Transverse colon (tissue), 4 donors: Measurements from ENCODE around the gene FAR2. TPM values are rescaled to one million over a fixed set of nuclear protein-coding genes. Genes with fewer than 3 reads are reported as not detected.

Experiments used
- DNase-seq: peaks from one replicate; pipeline ENCODE4 v3.0.0-alpha.2; 2019
- H3K27ac ChIP-seq, 4 donors: fragments of 200-600 bp; sonication (generic); 2 replicates each; pipeline ENCODE4 v1.5.1; 2016 to 2018; ENCODE audit warnings: inconsistent platforms in 4 of 4
- H3K27me3 ChIP-seq: fragments of 200-600 bp; sonication (generic); 2 replicates; pipeline ENCODE4 v1.5.1; 2017; ENCODE audit warnings: inconsistent platforms
- H3K36me3 ChIP-seq, 4 donors: fragments of 200-600 bp; sonication (generic); 2 replicates each; pipeline ENCODE4 v1.5.1; 2017 to 2019; ENCODE audit warnings: inconsistent platforms in 4 of 4
- H3K4me1 ChIP-seq, 4 donors: fragments of 200-600 bp; sonication (generic); 2 replicates each; pipeline ENCODE4 v1.5.1; 2017 to 2020; ENCODE audit warnings: inconsistent platforms in 4 of 4
- H3K4me3 ChIP-seq, 4 donors: fragments of 200-600 bp; sonication (generic); 1 replicate in 1 of 4; 2 replicates in 3 of 4; pipeline versions ENCODE4 v1.5.1 to v1.6.1; 2017 to 2019; ENCODE audit warnings: inconsistent platforms in 4 of 4
- H3K9me3 ChIP-seq, 2 donors: fragments of 200-600 bp; sonication (generic); 2 replicates each; pipeline ENCODE4 v1.5.1; 2017 to 2019; ENCODE audit warnings: inconsistent platforms in 2 of 2
- EP300 ChIP-seq: sonication (generic); formaldehyde crosslinking; IDR thresholded peaks from one replicate; pipeline ENCODE4 v1.6.1; 2017; ENCODE audit warnings: antibody characterized with exemption, low read depth
- POLR2A ChIP-seq: fragments of 450-650 bp; IDR thresholded peaks from one replicate; pipeline ENCODE4 v1.6.1; 2016; ENCODE audit warnings: antibody characterized with exemption, mild to moderate bottlenecking, moderate library complexity
- POLR2AphosphoS5 ChIP-seq, 3 donors: sonication (generic); formaldehyde crosslinking; IDR thresholded peaks; one replicate each; pipeline ENCODE4 v1.6.1; 2016; ENCODE audit warnings: antibody characterized with exemption in 3 of 3
- WGBS, 2 donors: methylation state at CpG; one replicate each; pipeline ENCODE4 v1.1.5; 2018; ENCODE audit warnings: low coverage in 1 of 2; 5-methylcytosine and 5-hydroxymethylcytosine counted together
- in situ Hi-C, 4 donors: fragments of 200-750 bp; cut with MboI; loops; one replicate each; pipeline versions ENCODE4 v1.15.0 to v1.15.1; 2017; ENCODE audit warnings: low sequenced_read_pairs in 3 of 4, low pct_ligation_motif_present in 1 of 4, low pct_unique_long_range_greater_than_20kb in 1 of 4
- intact Hi-C: fragments of 100-400 bp; cut with DNase I; formaldehyde crosslinking; loops from one replicate; pipeline ENCODE4 v1.15.1; 2023; ENCODE audit warnings: low total_unique reads
- total RNA-seq, 4 donors: library from RNA; depleted of rRNA; stranded (reverse); fragments of >200 nt; gene quantifications; one replicate each; pipeline ENCODE4 v1.1.0, GENCODE V29; 2016
- TF ChIP-seq, protein P1 (sequence below), 5 experiments: fragments of 200-600 bp in 3 of 5; fragments of 450-650 bp in 2 of 5; sonication (generic) in 3 of 5; IDR thresholded peaks; 1 replicate in 2 of 5; 2 replicates in 3 of 5; pipeline ENCODE4 v1.5.1; 2016 to 2017; ENCODE audit warnings: antibody characterized with exemption in 5 of 5, inconsistent platforms in 3 of 5, mild to moderate bottlenecking in 2 of 5, moderate library complexity in 1 of 5

FAR2 gene
- total RNA-seq, 4 donors from 2014 or later = 57.6 to 72.7 (median 65.7) TPM

DNA sequence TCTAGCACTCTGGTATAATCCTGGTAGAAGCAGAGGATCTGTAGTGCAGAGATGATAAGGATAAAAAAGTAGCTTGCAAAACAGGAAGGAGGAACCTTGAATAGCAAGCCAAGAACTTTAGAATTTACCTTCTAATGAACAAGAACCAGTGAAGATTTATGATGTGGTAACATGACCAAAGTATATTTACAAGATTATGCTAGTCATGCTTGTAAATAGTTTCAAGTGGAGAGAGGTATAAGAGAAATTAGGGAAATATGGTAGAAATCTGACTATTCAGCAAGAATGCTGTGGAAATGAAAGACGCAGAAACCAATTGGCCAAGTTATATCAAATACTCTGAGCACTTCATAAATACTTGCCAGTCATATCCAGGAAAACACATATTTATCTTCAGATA is 184.1 kb downstream of the FAR2 start:
- Histone ChIP-seq H3K27me3 (no peaks in the 10 kb centered on the region), H3K9me3 (no peaks in the 10 kb centered on the region), H3K36me3 (no peaks in the 10 kb centered on the region), H3K4me3 (no peak overlapping the region), H3K27ac (no peak overlapping the region), H3K4me1 (no peaks in the 10 kb centered on the region)
- no peak for DNase-seq
- intact Hi-C loops = no loop called here
- WGBS, 2 donors = 0% methylated on average over 1 of the region's 1 CpG
- in situ Hi-C loops = no loop called here
- no peak for TF ChIP-seq POLR2AphosphoS5 (IDR thresholded peaks at IDR 0.05)
- TF ChIP-seq, protein P1, sequence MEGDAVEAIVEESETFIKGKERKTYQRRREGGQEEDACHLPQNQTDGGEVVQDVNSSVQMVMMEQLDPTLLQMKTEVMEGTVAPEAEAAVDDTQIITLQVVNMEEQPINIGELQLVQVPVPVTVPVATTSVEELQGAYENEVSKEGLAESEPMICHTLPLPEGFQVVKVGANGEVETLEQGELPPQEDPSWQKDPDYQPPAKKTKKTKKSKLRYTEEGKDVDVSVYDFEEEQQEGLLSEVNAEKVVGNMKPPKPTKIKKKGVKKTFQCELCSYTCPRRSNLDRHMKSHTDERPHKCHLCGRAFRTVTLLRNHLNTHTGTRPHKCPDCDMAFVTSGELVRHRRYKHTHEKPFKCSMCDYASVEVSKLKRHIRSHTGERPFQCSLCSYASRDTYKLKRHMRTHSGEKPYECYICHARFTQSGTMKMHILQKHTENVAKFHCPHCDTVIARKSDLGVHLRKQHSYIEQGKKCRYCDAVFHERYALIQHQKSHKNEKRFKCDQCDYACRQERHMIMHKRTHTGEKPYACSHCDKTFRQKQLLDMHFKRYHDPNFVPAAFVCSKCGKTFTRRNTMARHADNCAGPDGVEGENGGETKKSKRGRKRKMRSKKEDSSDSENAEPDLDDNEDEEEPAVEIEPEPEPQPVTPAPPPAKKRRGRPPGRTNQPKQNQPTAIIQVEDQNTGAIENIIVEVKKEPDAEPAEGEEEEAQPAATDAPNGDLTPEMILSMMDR (IDR thresholded peaks at IDR 0.05) = no peak
- no peak for TF ChIP-seq POLR2A
- no peak for TF ChIP-seq EP300

GRCh38 chr12:29334937-29335336 is 185.9 kb downstream of the FAR2 start:
- Histone ChIP-seq H3K4me1 (no peaks in the 10 kb centered on the region), H3K27ac (no peak overlapping the region), H3K4me3 (no peak overlapping the region), H3K27me3 (no peaks in the 10 kb centered on the region), H3K36me3 (no peaks in the 10 kb centered on the region), H3K9me3 (no peaks in the 10 kb centered on the region)
- in situ Hi-C loops = no loop called here
- intact Hi-C loops = loop anchor here (5.0 kb wide), 1 partner anchor 1848 kb away; no protein-coding TSS in a partner anchor
- 92 to 98% methylated on average over 2 of the region's 2 CpGs for WGBS, 2 donors
- DNase-seq = no peak
- no peak for TF ChIP-seq POLR2AphosphoS5 (IDR thresholded peaks at IDR 0.05)
- TF ChIP-seq, protein P1 (IDR thresholded peaks at IDR 0.05) = no peak
- no peak for TF ChIP-seq POLR2A
- TF ChIP-seq EP300 = no peak

GRCh38 chr12:29337325-29337724 is 188.2 kb downstream of the FAR2 start:
- H3K9me3 ChIP-seq = no peaks in the 10 kb centered on the region
- intact Hi-C loops (loop anchor here (5.0 kb wide), 1 partner anchor 1850 kb away; no protein-coding TSS in a partner anchor), in situ Hi-C loops (no loop called here)
- no peak overlapping the region for H3K4me3 ChIP-seq
- no peak overlapping the region for H3K27ac ChIP-seq
- no peaks in the 10 kb centered on the region for H3K27me3 ChIP-seq
- WGBS, 2 donors = 97 to 100% methylated on average over 1 of the region's 1 CpG
- peaks cover 0 to 10% (median 2%) of the 10 kb centered on the region in 4 donors for H3K36me3 ChIP-seq
- no peak for DNase-seq
- H3K4me1 ChIP-seq = no peaks in the 10 kb centered on the region
- TF ChIP-seq EP300 (no peak), POLR2A (no peak), POLR2AphosphoS5 (IDR thresholded peaks at IDR 0.05) (no peak)
- TF ChIP-seq, protein P1 (IDR thresholded peaks at IDR 0.05) = no peak

DNA sequence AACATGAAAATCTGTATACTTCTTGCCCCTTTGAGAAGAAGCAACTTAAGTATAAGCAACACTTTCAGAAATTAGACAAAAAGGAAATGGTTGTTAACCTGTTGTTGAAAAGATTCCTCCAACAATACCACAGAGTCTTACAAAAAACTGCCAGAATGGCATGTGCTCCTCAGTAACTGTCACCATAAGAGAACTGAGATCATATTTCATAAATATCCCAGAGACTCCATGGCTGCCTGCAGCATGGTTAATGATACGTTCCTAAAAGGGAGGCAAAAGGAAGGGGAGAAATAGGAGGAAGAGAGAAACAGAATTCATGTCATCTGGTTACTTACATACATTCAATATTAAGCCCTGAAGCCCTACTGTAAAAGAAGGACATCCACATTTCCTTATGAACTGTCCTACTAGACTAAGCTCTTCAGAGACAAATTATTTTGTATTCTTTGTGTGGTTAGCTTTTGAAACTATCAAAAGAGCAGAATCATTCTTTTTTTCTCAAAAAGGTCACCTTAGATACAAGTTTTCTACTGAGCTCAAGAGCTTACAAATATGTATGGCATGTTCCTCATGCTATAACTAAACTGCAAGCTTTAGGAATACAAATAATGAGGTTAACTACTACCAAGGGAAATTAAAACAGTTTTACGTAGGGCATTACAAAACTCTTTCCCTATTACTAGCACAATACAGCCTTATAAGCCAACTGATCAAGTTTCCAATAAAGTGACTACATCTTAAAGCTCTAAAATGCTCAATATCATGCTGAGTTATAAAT is 194.1 kb downstream of the FAR2 start:
- Histone ChIP-seq H3K9me3 (no peaks in the 10 kb centered on the region), H3K36me3 (peaks cover 0 to 23% (median 9%) of the 10 kb centered on the region in 4 donors), H3K4me1 (peaks cover 0 to 12% (median 0%) of the 10 kb centered on the region in 4 donors), H3K27ac (no peak overlapping the region), H3K4me3 (no peak overlapping the region), H3K27me3 (no peaks in the 10 kb centered on the region)
- DNase-seq = no peak
- 90 to 94% methylated on average over 2 of the region's 2 CpGs for WGBS, 2 donors
- intact Hi-C loops (no loop called here), in situ Hi-C loops (no loop called here)
- TF ChIP-seq, protein P1 (IDR thresholded peaks at IDR 0.05) = no peak
- TF ChIP-seq POLR2A (no peak), POLR2AphosphoS5 (IDR thresholded peaks at IDR 0.05) (no peak), EP300 (no peak)
